ENCODE results near the gene APOA1.
A peak's percentile ranks its signal among the peaks of the same experiment; 100 is the strongest.
"Not testable (repeated sequence)": the region's sequence is repeated elsewhere in the genome, so short reads cannot be mapped to it uniquely, and the experiment has no call there.

APOA1 gene

GRCh38 chr11:116835791-116836631 is 1.4 kb downstream of the APOA1 start:
- peak; percentile 87 for DNase-seq (ENCODE audit: low spot score)
- TF ChIP-seq, protein P1, sequence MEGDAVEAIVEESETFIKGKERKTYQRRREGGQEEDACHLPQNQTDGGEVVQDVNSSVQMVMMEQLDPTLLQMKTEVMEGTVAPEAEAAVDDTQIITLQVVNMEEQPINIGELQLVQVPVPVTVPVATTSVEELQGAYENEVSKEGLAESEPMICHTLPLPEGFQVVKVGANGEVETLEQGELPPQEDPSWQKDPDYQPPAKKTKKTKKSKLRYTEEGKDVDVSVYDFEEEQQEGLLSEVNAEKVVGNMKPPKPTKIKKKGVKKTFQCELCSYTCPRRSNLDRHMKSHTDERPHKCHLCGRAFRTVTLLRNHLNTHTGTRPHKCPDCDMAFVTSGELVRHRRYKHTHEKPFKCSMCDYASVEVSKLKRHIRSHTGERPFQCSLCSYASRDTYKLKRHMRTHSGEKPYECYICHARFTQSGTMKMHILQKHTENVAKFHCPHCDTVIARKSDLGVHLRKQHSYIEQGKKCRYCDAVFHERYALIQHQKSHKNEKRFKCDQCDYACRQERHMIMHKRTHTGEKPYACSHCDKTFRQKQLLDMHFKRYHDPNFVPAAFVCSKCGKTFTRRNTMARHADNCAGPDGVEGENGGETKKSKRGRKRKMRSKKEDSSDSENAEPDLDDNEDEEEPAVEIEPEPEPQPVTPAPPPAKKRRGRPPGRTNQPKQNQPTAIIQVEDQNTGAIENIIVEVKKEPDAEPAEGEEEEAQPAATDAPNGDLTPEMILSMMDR (IDR thresholded peaks at IDR 0.05) = peak; percentile 23
- Histone ChIP-seq H3K27ac (peak overlapping the region; percentile 51 to 80), H3K4me3 (peak overlapping the region; percentile 69)

DNA sequence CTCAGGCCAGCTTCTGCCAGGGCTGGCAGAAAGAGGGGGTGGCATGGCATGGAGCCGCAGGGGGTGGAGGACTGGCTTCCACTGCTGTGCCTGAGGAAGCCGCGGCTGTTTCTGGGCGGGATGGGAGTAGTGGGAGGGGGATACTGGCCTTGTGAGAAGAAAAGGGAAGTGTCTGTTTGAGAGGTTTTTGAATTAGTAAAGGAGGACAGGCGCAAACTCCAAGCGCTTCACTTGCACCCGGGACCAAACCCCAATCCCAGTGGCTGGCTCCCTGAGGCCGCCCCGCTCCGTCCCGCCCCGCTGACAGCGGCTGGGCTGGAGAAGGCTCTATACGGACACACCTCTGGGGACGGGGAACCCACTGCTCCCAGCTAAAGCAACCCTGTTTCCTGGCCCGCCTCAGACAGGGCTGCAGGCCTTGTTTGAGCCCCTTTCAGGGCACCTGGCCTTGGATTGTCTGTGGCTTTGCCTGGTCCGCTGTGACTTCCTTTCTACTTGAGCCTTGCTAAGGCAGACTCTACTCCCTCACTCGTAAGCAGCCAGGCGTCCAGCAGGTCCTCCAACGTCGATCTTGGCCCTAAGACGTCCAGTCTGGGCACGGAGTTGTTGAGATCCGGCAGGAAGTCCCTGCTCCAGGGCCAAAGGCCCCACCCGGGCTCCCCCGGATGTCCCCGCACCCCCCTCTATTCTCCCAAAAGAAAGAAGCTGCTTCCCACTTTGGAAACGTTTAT is 2.2 kb downstream of the APOA1 start:
- TF ChIP-seq, protein P1 (IDR thresholded peaks at IDR 0.05) = no peak
- Histone ChIP-seq H3K4me3 (peak overlapping the region; percentile 69), H3K27ac (peak overlapping the region; percentile 51 to 80)
- DNase-seq (ENCODE audit: low spot score) = no peak

GRCh38 chr11:116834535-116835041 is 2.8 kb downstream of the APOA1 start:
- H3K27ac ChIP-seq = peak overlapping the region in 1 of 2 donors; percentile 80
- H3K4me3 ChIP-seq; DNase-seq (ENCODE audit: low spot score): not testable (repeated sequence)

GRCh38 chr11:116833816-116834534 is 3.4 kb downstream of the APOA1 start:
- DNase-seq (ENCODE audit: low spot score) = no peak
- Histone ChIP-seq H3K27ac (no peak overlapping the region), H3K4me3 (no peak overlapping the region)
- TF ChIP-seq, protein P1 (IDR thresholded peaks at IDR 0.05) = no peak

DNA sequence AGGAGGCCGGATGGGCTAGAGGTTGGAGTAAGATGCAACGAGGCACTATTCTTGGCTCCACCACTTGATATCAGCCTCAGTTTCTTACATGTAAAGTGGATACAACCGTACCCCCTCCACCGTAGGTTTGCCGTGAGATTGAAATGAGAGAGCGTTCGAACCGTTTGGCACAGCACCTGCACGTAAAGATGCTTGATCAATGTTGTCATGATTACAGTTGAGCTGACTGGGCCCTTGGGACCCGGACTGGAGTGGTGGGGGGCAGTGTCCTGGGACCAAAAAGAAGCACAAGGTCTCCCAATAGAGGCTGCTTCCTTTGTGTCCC is 4.0 kb downstream of the APOA1 start:
- H3K27ac ChIP-seq = no peak overlapping the region
- no peak for DNase-seq (ENCODE audit: low spot score)
- TF ChIP-seq, protein P1 (IDR thresholded peaks at IDR 0.05) = no peak
- no peak overlapping the region for H3K4me3 ChIP-seq

- H3K4me3 ChIP-seq = no peak overlapping the region
- no peak for DNase-seq (ENCODE audit: low spot score)
- TF ChIP-seq, protein P1 (IDR thresholded peaks at IDR 0.05) = no peak
- H3K27ac ChIP-seq = no peak overlapping the region
Observed at GRCh38 chr11:116832350-116833290, 4.8 kb downstream of the APOA1 start.

All from coronary artery (tissue), 2 donors.